LNCAP (cell line): ENCODE measurements around the gene HES4.

ENCODE experiments used
- CTCF ChIP-seq: fragments of 450-650 bp; IDR thresholded peaks from 2 replicates; pipeline ENCODE4 v1.5.1; 2017; ENCODE audit warnings: mild to moderate bottlenecking

HES4 gene

GRCh38 chr1:1014799-1015681, 15.1 kb upstream of the HES4 start:
- TF ChIP-seq CTCF = peak; percentile 43

- no peak for TF ChIP-seq CTCF
These were observed 14.2 kb upstream of the HES4 start for GRCh38 chr1:1013922-1014648.

GRCh38 chr1:1013105-1013921, 13.4 kb upstream of the HES4 start, which contains the start of gene ISG15:
Gene ISG15, plus strand, starts transcription at chr1:1013497. Its CDS starts 77 bp downstream, at chr1:1013574.
- no peak for TF ChIP-seq CTCF

GRCh38 chr1:1011396-1011949, 11.6 kb upstream of the HES4 start:
- no peak for TF ChIP-seq CTCF

GRCh38 chr1:1006305-1007159, 6.6 kb upstream of the HES4 start:
- TF ChIP-seq CTCF = no peak

- no peak for TF ChIP-seq CTCF
These were observed 5.9 kb upstream of the HES4 start for GRCh38 chr1:1005774-1006304.
